ENCODE measurements around the gene NUBP1.

The NUBP1 gene

GRCh38 chr16:10808850-10809249 is 65.2 kb downstream of the NUBP1 start:
- no peak for DNase-seq

GRCh38 chr16:10809706-10810105 is 66.1 kb downstream of the NUBP1 start:
- no peak for DNase-seq

GRCh38 chr16:10812312-10813098 is 68.9 kb downstream of the NUBP1 start:
- no peak for DNase-seq

DNA sequence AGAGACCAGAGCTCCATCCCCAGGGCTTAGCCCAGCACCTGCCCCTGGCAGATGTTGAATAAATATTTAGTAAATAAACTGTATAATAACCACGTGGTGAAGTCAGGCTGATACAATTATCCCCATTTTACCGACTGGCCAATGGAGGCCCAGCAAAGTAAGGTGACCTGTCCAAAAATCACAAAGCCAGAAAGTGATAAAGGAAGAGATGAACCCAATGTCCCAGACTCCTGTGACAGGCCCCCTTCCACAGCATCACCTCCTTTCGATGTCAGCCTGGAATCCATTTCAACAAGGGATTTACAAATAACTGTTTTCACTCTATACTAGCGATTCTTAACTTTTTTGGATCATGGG is 69.4 kb downstream of the NUBP1 start:
- DNase-seq = no peak

GRCh38 chr16:10817514-10817913 is 73.9 kb downstream of the NUBP1 start:
- no peak for DNase-seq

DNA sequence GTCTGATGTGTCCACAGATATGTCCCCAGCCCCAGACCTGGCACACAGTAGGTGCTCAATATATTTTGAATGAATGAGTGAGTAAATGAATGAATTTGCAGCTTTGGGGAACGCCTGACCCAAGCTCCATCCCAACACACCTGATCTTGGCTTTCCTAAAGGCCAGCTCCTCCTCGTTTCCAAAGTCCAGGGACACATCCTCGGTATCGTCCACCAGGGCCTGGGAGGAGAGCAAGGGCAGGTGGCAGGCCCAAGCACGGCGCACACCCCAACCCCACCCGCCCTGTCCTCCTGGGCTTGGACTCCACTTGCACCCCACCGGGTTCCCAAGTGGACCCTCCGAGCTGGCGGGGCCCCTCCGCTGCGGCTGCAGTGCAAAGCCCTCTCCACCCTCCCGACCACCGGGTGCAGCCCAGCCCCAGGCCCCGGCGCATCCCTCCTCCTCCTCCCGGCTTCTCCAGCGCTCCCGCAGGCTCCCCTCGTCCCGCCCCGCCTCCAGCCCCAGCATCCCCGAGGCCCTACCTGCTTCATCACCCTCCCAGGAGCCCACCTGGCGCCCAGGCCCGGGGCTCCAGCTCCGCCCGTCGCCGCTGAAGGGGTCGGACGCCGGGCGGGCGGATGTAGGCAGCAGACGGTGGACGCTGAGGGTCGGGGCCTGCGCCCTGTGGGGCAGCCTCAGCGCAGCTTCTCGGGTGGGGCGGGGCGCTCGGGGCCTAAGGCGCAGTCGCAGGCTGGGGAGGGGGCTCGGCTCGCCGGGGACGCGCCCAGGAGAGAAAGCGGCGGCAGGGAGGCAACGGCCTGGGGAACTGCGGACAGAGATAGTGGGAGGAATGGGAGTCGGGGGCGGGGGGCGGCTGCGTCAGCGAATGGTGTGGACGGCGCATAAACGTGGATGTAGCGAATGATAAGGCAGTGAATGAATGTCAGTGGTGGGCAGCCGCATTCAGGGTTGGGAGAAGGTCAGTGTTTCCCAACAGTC is 74.6 kb downstream of the NUBP1 start, which contains the start of gene TVP23A:
Gene TVP23A, minus strand, starts transcription at position 832 of the 979 bp plus-strand sequence. Its CDS starts 301 bp downstream, at position 531.
- DNase-seq = no peak

All from CD4-positive, alpha-beta T cell treated with Interleukin-4 for 4 hours (primary cell).